ENCODE results near the gene UGDH. TPM values are rescaled to one million over a fixed set of nuclear protein-coding genes. Genes with fewer than 3 reads are reported as not detected.

Gene UGDH
- total RNA-seq (2011; cell fraction: chromatin; rRNA removed; ENCODE audit: low replicate concordance) = 6.0 and 11.8 TPM in 2 replicates
- total RNA-seq (2011; cell fraction: nucleolus; rRNA removed) = 5.0 and 5.7 TPM in 2 replicates
- total RNA-seq (2011; cell fraction: nucleoplasm; rRNA removed) = 6.2 and 10.3 TPM in 2 replicates
- 16.2 and 18.9 TPM in 2 replicates for total RNA-seq (2014; rRNA removed)
- total RNA-seq (2014; rRNA removed; fragmentation: Illumina TruSeq; extraction: Trizol) = 16.0 and 21.1 TPM in 2 replicates
- total RNA-seq (2015; rRNA removed; fragmentation: Illumina TruSeq; extraction: Trizol) = 10.1 and 12.0 TPM in 2 replicates
- total RNA-seq (2021) = 21.7 and 22.7 TPM in 2 replicates
- polyA plus RNA-seq (2011; rRNA removed) = 15.1 and 19.1 TPM in 2 replicates
- polyA plus RNA-seq (2011; cell fraction: cytosol; rRNA removed) = 7.3 and 12.4 TPM in 2 replicates
- 1.9 and 3.9 TPM in 2 replicates for polyA plus RNA-seq (2011; cell fraction: nucleus; rRNA removed)
- 16.3 and 19.9 TPM in 2 replicates for polyA plus RNA-seq (2012)
- 17.3 and 18.6 TPM in 2 replicates for polyA plus RNA-seq (2014; fragmentation: Illumina TruSeq; extraction: Trizol)
- polyA plus RNA-seq (2014; fragmentation: Nextera tagmentation; extraction: Ambion mirVana) = 1 to 10 TPM; 5.5 to 6.8 TPM
- polyA plus RNA-seq (2014; rRNA removed) = 18.0 and 18.7 TPM in 2 replicates
- 22.9 and 27.5 TPM in 2 replicates for polyA minus RNA-seq (2011; rRNA and poly(A)+ RNA removed)
- 20.6 and 24.8 TPM in 2 replicates for polyA minus RNA-seq (2011; cell fraction: cytosol; rRNA and poly(A)+ RNA removed)
- 1.8 and 3.1 TPM in 2 replicates for polyA minus RNA-seq (2011; cell fraction: nucleus; rRNA and poly(A)+ RNA removed)
- Bru-seq, nascent RNA = percentile 63 among the genes with signal in this experiment
- BruChase-seq, experiment 1, labeled RNA remaining after a 2-hour chase = percentile 66 among the genes with signal in this experiment
- percentile 72 among the genes with signal in this experiment for BruChase-seq, experiment 2, labeled RNA remaining after a 6-hour chase
- long read RNA-seq, experiment 1, transcript UGDH-201 (12 exons, 3,216 nt) = major isoform, 124 of 151 reads
- long read RNA-seq, experiment 1, partial matches to known transcripts = 3 of 151 reads
- long read RNA-seq, experiment 1, other reads (novel, unspliced or antisense) = 22 of 151 reads
- long read RNA-seq, experiment 2, partial matches to known transcripts = 0 of 10 reads
- long read RNA-seq, experiment 2, other reads (novel, unspliced or antisense) = 9 of 10 reads
- long read RNA-seq, experiment 3, transcript UGDH-201 (12 exons, 3,216 nt) = major isoform, 14 of 19 reads
- long read RNA-seq, experiment 3, partial matches to known transcripts = 3 of 19 reads
- long read RNA-seq, experiment 3, other reads (novel, unspliced or antisense) = 1 of 19 reads

GRCh38 chr4:39527296-39528060 is at the start of gene UGDH:
UGDH (minus strand) TSS chr4:39527439; CDS start chr4:39521512, 5,927 bp downstream.
- Histone ChIP-seq H3K4me2 (ENCODE audit: insufficient read depth, low read length) (peak within 1 kb of the TSS; percentile 96), H4K20me1 (replicated peaks; ENCODE audit: control insufficient read depth, insufficient read depth, low read length) (no peaks in the 10 kb centered on the region), H3K36me3 (ENCODE audit: control insufficient read depth, insufficient read depth, low read length) (0 out of 3 replicates have a peak, but pooled peaks cover 2% of the 10 kb centered on the region), H3K4me1 (replicated peaks in 1 of 2; ENCODE audit: control insufficient read depth in 2 of 2, insufficient read depth in 2 of 2, low read length in 2 of 2) (peaks cover 5 to 20% of the 10 kb centered on the region in 2 experiments; a peak in 4 of 5 replicates), H3K9me1 (ENCODE audit: control insufficient read depth, insufficient read depth, low read length) (no peaks in the 10 kb centered on the region), H3K9ac (ENCODE audit: insufficient read depth in 1 of 2, low read depth in 2 of 2, low read length in 2 of 2) (peak within 1 kb of the TSS; percentile 75 to 98), H3K27ac (ENCODE audit: extremely low read depth, low read depth, low read length) (peak within 1 kb of the TSS; percentile 83), H3K79me2 (ENCODE audit: control insufficient read depth, insufficient read depth, low read length) (peaks cover 25% of the 10 kb centered on the region), H2AFZ (ENCODE audit: low read depth, low read length) (peak within 1 kb of the TSS; percentile 82), H3K9me3 (replicated peaks; ENCODE audit: control insufficient read depth, insufficient read depth, low read depth, low read length) (peaks cover 11% of the 10 kb centered on the region), H3K27me3 (ENCODE audit: control insufficient read depth in 2 of 2, insufficient read depth in 2 of 2, low read length in 2 of 2) (no peaks in the 10 kb centered on the region), H3K4me3 (peak within 1 kb of the TSS; percentile 81)
- ChIA-PET CTCF (ENCODE audit: low intra/inter-chr PET ratio) (interaction anchor here (0.5 to 0.7 kb wide), 2 partner anchors 48 to 58 kb away, joined by 3 to 5 read pairs; no protein-coding TSS in a partner anchor), POLR2A (interaction anchor here (0.6 to 1.3 kb wide), 15 partner anchors 9 to 491 kb away, joined by 3 to 7 read pairs (median 3); partner anchors contain the start of genes LIAS, RPL9, SMIM14 and UBE2K)
- DNase-seq (ENCODE audit: extremely low read depth in 1 of 4, low spot score in 3 of 4) = peak; percentile 97
- BruUV-seq (replicated peaks) = no TSS peak
- peak; percentile 96 for FAIRE-seq
- in situ Hi-C loops (cut with MboI) (no loop called here), intact Hi-C loops (cut with micrococcal nuclease) (loop anchor here (1.0 to 5.0 kb wide), 3 partner anchors 60 to 450 kb away; partner anchors contain the start of genes PDS5A and SMIM14)
- WGBS (ENCODE audit: insufficient coverage, low coverage, missing lambda C conversion rate) = under 1% methylated on average over 57 of the region's 73 CpGs
- peak; percentile 99 for ATAC-seq
- TF ChIP-seq RERE (CRISPR knock-in tag; IDR thresholded peaks at IDR 0.05; ENCODE audit: borderline replicate concordance) = no peak
- TF ChIP-seq MIER1 (IDR thresholded peaks at IDR 0.05; ENCODE audit: low read depth) = no peak
- TF ChIP-seq ZKSCAN8 (CRISPR knock-in tag; IDR thresholded peaks at IDR 0.05) = no peak
- 0 out of 2 replicates have a peak, but pooled peaks have one; percentile 49 for TF ChIP-seq HBP1 (CRISPR knock-in tag; IDR thresholded peaks at IDR 0.05)
- no peak for TF ChIP-seq XRCC5 (IDR thresholded peaks at IDR 0.05; ENCODE audit: low read depth, low read length)
- TF ChIP-seq SIRT6 (IDR thresholded peaks at IDR 0.05; ENCODE audit: low read depth, low read length) = no peak
- TF ChIP-seq CBFA2T2 (conservative IDR thresholded peaks at IDR 0.05) = no peak
- no peak for TF ChIP-seq TRIM28 (IDR thresholded peaks at IDR 0.05)
